HG02588 (cell line): Measurements from ENCODE around the gene CDH3.
"Not testable (repeated sequence)": the region's sequence is repeated elsewhere in the genome, so short reads cannot be mapped to it uniquely, and the experiment has no call there.

Experiments used
- ATAC-seq: cut with Tn5 transposase; IDR thresholded peaks from one replicate; pipeline ENCODE4 v1.9.1; 2021; ENCODE audit warnings: mild to moderate bottlenecking, moderate library complexity; ENCODE audit not compliant: unreplicated experiment

Gene CDH3

GRCh38 chr16:68698091-68698490, 53.0 kb downstream of the CDH3 start:
- ATAC-seq, result no peak

GRCh38 chr16:68700120-68700519, 55.0 kb downstream of the CDH3 start:
- no peak for ATAC-seq

- ATAC-seq, result no peak
Measured at GRCh38 chr16:68700831-68701230, 55.7 kb downstream of the CDH3 start.

GRCh38 chr16:68704232-68704867, 59.2 kb downstream of the CDH3 start:
- ATAC-seq, result no peak

GRCh38 chr16:68707340-68708152, 62.4 kb downstream of the CDH3 start:
- ATAC-seq, result no peak

- no peak for ATAC-seq
Measured at GRCh38 chr16:68710211-68710610, 65.1 kb downstream of the CDH3 start.

GRCh38 chr16:68711421-68712139, 66.5 kb downstream of the CDH3 start:
- ATAC-seq, result no peak

- no peak for ATAC-seq
Measured at GRCh38 chr16:68713361-68713760, 68.3 kb downstream of the CDH3 start.

- no peak for ATAC-seq
Measured at GRCh38 chr16:68715471-68715870, 70.4 kb downstream of the CDH3 start.

GRCh38 chr16:68716516-68716915, 71.4 kb downstream of the CDH3 start:
- not testable (repeated sequence) for ATAC-seq

- no peak for ATAC-seq
Measured at GRCh38 chr16:68717684-68718083, 72.6 kb downstream of the CDH3 start.

GRCh38 chr16:68718590-68718989, 73.5 kb downstream of the CDH3 start:
- ATAC-seq, result no peak

GRCh38 chr16:68719993-68720489, 74.9 kb downstream of the CDH3 start:
- ATAC-seq, result peak; percentile 82

- ATAC-seq, result no peak
Measured at GRCh38 chr16:68722119-68723024, 77.3 kb downstream of the CDH3 start.

GRCh38 chr16:68724797-68725196, 79.7 kb downstream of the CDH3 start:
- no peak for ATAC-seq

GRCh38 chr16:68728523-68728922, 83.4 kb downstream of the CDH3 start:
- no peak for ATAC-seq

GRCh38 chr16:68731637-68732036, 86.5 kb downstream of the CDH3 start:
- ATAC-seq, result no peak

GRCh38 chr16:68732042-68732680, 87.1 kb downstream of the CDH3 start:
- ATAC-seq, result no peak

- ATAC-seq, result no peak
Measured at GRCh38 chr16:68732741-68733399, 87.8 kb downstream of the CDH3 start.

- ATAC-seq, result no peak
Measured at GRCh38 chr16:68733570-68733969, 88.5 kb downstream of the CDH3 start.
